Mucosa of descending colon (tissue), 3 donors: ENCODE results near the gene ULK1. TPM values are rescaled to one million over a fixed set of nuclear protein-coding genes. Genes with fewer than 3 reads are reported as not detected.

Experiments used
- ATAC-seq: fragments of 200-7000 bp; cut with Tn5 transposase; one replicate; pipeline ENCODE4 v1.9.1; 2020; ENCODE audit warnings: mild to moderate bottlenecking, moderate library complexity
- DNase-seq, 3 donors: peaks; one replicate each; pipeline ENCODE4 v3.0.0-alpha.2; 2020
- H3K36me3 ChIP-seq: fragments of 200-600 bp; one replicate; pipeline ENCODE4 v1.8.0; 2021; ENCODE audit warnings: low read depth, mild to moderate bottlenecking
- H3K4me1 ChIP-seq: fragments of 200-600 bp; one replicate; pipeline ENCODE4 v1.8.0; 2021; ENCODE audit warnings: low read depth, mild to moderate bottlenecking
- H3K4me3 ChIP-seq: fragments of 200-600 bp; one replicate; pipeline ENCODE4 v1.8.0; 2021; ENCODE audit warnings: mild to moderate bottlenecking
- H3K9me3 ChIP-seq: fragments of 200-600 bp; one replicate; pipeline ENCODE4 v1.8.0; 2021; ENCODE audit warnings: mild to moderate bottlenecking
- CTCF ChIP-seq: fragments of 200-600 bp; IDR thresholded peaks from one replicate; pipeline ENCODE4 v1.8.0; 2022; ENCODE audit warnings: antibody characterized with exemption, mild to moderate bottlenecking
- intact Hi-C, 2 donors: fragments of 100-400 bp; cut with DNase I in 1 of 2; cut with micrococcal nuclease in 1 of 2; formaldehyde crosslinking; loops; one replicate each; pipeline versions ENCODE4 v1.11.0 to v1.11.1; 2022; cut with DNase I, micrococcal nuclease
- total RNA-seq, 3 donors: library from RNA; stranded (reverse); fragmentation: NEBNext Ultra II Directional in 2 of 3; extraction: Animal tissue kit (Norgen Biotek cat#: 25700) in 2 of 3; gene quantifications; one replicate each; pipeline versions ENCODE4 v1.2.1 to v1.2.4, GENCODE V29; 2021 to 2023
- donor health status: DM: no; HTN: no; CAD: no; lungs with moderate emphysema.
- donor health status: DM: no; HTN: no; CAD: no.
- donor health status: DM: no; HTN: yes; CAD: no.

Gene ULK1
- total RNA-seq, 3 donors from 2014 or later = 20.0 to 60.4 (median 28.3) TPM

- H3K36me3 ChIP-seq = peaks cover 3% of the 10 kb centered on the region
- DNase-seq (peak; percentile 42 to 74 (median 65)), ATAC-seq (peak; percentile 41)
- no peak for TF ChIP-seq CTCF
- H3K4me1 ChIP-seq = no peaks in the 10 kb centered on the region
- intact Hi-C loops = no loop called here
- H3K4me3 ChIP-seq = peak overlapping the region; percentile 54
- no peaks in the 10 kb centered on the region for H3K9me3 ChIP-seq
These were observed 35.4 kb downstream of the ULK1 start for GRCh38 chr12:131929581-131930456.

- ATAC-seq = no peak
- Histone ChIP-seq H3K9me3 (no peaks in the 10 kb centered on the region), H3K4me3 (no peak overlapping the region), H3K4me1 (no peaks in the 10 kb centered on the region), H3K36me3 (peaks cover 3% of the 10 kb centered on the region)
- intact Hi-C loops = no loop called here
- DNase-seq = no peak
- no peak for TF ChIP-seq CTCF
These were observed 36.1 kb downstream of the ULK1 start for GRCh38 chr12:131930510-131930909.

- DNase-seq (peak in 1 of 3 donors; percentile 41), ATAC-seq (no peak)
- H3K9me3 ChIP-seq = no peaks in the 10 kb centered on the region
- intact Hi-C loops = no loop called here
- no peak overlapping the region for H3K4me3 ChIP-seq
- peaks cover 3% of the 10 kb centered on the region for H3K36me3 ChIP-seq
- no peaks in the 10 kb centered on the region for H3K4me1 ChIP-seq
- TF ChIP-seq CTCF = no peak
These were observed 39.0 kb downstream of the ULK1 start for GRCh38 chr12:131933387-131933786.

GRCh38 chr12:131934535-131934934 lies 40.1 kb downstream of the ULK1 start:
- Histone ChIP-seq H3K4me3 (no peak overlapping the region), H3K4me1 (peaks cover 6% of the 10 kb centered on the region), H3K36me3 (peaks cover 3% of the 10 kb centered on the region), H3K9me3 (no peaks in the 10 kb centered on the region)
- DNase-seq = peak in 1 of 3 donors; percentile 22
- no peak for TF ChIP-seq CTCF
- no peak for ATAC-seq
- intact Hi-C loops = no loop called here

- H3K36me3 ChIP-seq = peaks cover 3% of the 10 kb centered on the region
- no peaks in the 10 kb centered on the region for H3K9me3 ChIP-seq
- intact Hi-C loops = no loop called here
- H3K4me1 ChIP-seq = peaks cover 9% of the 10 kb centered on the region
- peak in 2 of 3 donors; percentile 4 to 22 for DNase-seq
- ATAC-seq = no peak
- TF ChIP-seq CTCF = no peak
- no peak overlapping the region for H3K4me3 ChIP-seq
These were observed 43.7 kb downstream of the ULK1 start for GRCh38 chr12:131938082-131938481.
